Hippocampal formation (tissue), 2 donors: ENCODE data around the gene LYST.

Experiments
- DNase-seq, 2 donors: peaks; one replicate each; lab custom pipeline; 2025; lab: John Stamatoyannopoulos, UW

Gene LYST

DNA sequence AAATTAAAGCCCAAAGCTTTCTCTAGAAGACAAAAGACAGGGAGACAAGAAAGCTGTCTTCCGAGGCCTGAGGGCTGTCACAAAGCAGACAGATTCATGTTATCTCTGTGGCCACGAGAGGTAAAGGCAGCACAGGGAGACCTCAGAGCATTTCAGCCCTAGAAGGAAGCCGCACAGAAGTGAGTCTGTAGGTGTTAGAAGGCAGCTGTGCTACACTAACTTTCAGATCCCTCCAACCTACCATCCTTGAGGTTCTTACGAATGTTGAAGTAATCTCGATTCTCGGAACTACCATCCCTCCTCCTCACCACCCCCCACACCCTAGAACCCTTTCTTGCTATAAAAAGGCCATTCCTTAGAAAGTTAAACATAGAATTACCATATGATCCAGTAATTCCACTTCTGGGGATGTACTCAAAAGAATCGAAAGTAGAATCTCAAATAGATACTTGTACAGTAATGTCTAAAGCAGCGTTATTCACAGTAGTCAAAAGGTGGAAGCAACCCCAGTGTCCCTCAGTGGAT, 21.5 kb upstream of the LYST start:
- DNase-seq: no peak

DNA sequence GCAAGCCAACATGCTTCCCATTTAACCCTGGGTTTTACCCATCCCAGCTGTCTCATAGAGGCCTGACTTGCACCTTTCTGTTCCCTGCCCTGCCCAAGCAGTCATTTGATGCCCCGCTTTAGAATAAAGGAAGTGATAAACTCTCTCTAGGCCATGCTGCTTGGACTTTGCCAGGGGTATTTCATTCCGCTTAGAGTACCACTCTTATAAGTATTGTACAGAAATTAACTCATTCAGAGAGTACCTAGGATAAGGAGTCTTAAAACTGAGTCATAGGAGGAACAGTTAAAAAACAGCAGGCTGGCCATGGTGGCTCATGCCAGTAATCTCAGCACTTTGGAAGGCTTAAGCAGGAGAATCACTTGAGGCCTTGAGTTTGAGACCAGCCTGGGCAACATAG, 21.0 kb upstream of the LYST start:
- DNase-seq: no peak

DNA sequence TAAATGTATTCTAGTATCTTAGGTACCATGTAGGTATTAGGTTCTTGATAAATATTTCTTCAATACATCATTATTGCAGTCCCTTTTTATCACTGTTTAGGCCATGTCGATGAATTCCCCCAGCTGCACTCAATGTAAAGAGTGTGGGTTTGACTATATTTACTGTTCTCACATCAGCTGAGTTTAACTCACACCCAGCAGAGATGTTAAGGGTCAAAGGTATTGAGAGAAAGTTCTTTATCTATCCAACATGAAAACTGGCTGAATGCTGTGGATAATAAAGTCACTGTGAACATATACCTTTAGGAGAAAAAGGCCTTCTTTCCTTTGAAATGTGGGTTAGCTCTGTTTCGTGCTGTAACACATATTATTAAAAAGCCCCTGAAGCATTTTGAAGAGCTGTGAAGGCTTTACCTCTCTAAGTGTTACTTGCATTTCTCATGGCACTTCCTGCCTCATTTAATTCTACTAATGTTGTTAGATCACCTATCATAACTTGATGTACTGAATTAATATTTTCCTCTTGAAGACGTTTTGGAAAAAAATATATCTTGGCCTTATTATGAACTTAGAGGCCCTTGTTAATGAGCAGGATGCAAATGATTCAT, 19.1 kb upstream of the LYST start:
- no peak for DNase-seq

DNA sequence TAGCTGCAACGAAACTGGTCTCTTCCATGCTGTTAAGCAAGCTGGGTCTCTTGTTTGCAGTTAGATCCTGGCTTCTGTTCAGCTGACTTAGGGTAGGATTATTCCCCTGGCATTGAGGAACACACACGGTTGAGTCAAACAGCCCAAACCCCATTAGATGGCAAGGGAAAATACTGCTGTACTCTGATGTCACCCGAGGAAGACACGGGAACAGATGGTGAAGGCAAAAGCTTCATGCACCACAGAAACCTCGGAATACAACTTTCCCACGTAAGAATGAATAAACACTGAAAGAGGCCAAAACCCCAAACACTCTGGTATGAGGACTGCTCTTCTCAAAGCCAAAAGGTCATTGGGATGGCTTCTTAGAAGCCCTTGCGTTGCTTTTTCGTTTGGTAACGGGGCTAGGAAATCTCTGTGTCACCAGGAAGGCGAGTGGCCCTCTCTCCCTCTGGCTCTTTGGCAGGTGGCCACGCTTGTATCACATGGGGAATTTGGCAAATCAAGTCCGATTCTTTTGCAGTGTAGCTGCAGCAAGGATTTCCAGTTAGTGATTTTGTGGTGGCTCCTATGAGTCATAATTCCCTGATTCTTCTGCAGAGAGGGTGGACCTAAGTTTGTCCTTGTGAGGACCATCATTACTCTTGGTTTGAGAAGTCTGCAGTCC, 16.7 kb upstream of the LYST start:
- peak; percentile 38 to 62 for DNase-seq

DNA sequence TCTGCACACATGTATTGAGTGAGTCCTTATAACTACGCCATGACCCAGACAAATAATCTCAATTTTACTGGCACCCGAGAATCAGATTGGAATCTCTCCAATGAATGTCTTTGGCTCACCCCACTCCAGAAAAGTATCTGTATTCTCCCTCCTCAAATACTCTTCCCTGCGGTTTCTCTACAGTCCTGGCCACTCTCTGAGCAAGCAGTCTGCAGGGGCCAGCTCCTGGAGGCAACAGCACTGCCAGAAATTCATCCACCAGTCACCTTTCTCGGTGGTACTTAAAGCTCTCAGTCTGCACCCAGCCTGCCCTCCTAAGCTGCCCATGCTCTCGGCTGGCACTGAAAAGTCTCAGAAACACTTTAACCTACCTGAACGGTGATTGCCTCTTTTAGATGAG, 16.1 kb upstream of the LYST start:
- DNase-seq: no peak

DNA sequence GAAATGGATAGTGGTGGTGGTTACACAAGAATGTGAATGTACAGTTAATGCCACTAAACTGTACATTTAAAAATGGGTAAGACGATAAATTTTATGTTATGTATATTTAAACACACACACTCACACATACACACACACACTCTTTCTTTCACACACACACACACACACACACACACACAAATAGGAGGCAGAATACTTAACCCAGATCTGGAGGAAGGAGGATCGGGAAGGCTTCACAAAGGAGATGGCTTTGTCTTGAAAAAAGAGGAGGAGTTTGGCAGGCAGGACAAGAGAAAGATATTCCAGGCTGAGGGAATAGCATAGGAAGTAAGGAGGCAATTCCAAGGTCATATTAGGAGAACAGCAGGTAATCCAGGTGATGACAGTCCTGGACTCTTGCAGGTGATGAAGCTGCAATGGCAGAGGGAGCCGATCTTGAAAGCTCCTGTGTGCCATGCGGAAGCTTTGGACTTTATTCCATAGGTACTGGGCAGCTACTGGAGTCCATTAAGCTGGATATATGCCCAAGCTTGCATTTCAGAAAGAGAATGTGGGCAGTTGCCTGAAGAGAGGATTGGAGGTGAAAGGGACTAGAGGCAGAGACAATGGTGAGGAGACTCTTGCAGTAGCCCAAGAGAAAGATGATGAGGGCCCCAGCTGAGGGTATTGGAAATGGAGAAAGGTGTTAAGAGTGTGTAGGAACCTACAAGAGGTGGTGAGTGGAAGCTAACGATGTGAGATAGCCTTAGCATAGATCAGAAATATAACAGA, 15.4 kb upstream of the LYST start:
- no peak for DNase-seq

DNA sequence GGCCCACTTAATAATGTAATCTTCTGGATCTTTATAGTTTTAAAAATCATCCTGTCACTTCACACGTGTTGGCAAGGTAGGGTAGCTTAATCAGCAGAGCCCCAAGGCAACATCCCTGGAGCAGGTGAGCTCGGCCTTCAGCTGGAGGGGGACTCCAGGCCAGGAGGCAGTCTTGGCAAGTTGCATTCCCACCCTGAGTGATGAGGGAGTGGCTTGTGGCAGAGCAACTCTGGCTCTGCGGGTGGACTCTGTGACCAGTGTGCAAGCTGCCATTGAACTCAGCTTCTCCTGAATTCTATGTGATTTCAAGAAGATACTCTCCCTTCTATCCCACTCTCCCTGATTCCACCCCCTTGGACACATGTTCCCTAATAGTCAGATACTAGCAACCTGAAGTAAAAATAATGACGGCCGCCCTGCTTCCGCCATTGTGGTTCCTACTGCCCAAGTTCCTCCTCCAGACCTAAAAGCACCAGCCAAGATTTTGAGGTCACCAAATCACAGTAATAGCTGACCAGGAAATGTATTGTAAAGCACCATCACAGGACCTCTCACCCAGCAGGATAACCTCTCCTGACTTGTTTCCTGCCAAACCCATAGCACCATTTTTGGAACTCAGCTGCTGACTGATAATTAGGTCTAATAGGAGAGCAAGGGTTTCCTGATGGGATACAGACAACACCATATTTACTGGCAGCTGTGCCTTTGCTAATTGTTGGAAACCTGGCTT, 11.5 kb upstream of the LYST start:
- DNase-seq: no peak

DNA sequence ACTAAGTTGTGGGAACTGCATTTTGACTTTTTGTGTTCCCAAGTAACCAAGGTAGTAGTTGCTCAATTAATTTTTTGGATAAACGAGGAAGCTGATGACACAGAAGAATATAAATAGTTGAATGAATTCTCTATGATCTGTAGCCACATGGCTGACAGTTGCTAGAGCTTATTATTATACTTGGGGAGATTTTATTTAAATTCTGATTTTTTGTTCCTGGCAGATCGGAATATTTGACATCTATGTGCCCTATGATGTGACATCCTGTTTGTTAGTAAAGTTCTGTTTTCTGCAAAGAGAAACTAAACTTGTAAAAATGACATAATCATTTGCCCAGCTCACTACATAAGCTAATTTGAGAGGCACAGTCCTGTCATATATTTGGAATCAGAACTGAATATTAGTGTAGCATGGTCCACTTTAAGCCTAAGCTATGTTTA, 9.7 kb upstream of the LYST start:
- DNase-seq: no peak

DNA sequence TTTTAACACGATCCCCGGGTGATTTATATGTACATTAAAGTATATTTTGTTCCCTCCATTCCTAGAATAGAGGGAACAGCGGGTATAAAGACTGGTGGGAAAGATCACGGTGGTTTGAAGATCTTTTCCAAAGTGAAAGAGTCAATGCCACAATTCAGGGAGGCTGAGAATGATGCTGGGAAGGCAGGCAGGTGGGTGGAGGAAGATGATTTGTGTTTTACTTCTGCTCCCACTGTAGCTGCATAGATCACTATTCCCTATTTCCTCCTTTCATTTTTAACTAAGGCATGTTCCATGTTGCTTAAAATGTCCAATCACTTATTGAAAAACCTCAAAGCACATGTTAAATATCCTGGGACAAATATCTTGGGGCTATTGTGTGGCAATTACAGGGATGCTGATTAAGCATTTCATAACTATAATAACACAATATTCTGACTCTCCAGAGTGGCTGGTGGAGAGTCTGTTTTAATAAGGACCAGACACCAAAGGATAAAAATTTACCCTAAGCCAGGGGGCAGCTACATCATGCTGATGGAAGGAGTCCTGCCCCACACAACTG, 8.4 kb upstream of the LYST start:
- DNase-seq: no peak

DNA sequence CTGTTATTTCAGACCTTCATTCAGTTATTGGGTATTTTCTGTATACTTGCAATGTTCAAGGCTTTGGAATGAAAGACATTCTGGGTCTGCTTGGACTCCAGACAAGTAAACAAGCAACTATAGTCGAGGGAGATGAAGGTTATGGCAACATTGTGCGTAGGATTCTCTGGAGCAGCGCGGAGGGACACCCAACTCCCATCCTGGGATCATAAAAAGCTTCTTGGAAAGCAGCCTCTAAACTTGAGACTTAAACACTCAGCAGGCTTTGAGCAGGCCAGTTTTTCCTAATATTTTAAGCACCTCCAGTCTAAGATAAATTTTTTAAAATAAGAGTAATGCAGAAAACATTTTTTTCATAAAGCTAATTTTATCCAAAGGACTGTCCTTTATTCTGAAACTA, 7.6 kb upstream of the LYST start:
- no peak for DNase-seq

DNA sequence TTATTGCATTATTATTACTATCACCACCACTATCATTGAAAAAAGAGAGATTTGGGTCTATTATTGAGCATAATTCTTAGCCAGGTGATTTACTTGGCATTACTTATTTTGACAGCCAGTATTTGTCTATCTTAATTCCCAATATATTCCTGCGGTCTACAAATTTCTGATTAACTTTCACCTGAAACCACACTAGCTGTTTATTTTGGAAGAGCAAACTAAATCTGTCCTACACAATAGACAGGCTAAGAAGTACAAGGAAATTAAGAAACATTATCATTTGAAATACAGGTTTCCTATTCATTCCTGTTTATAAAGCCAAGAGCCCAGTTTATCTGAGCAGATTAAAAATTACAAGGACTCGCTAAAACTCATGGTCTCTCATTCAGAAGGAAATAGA, 6.9 kb upstream of the LYST start:
- DNase-seq: no peak

DNA sequence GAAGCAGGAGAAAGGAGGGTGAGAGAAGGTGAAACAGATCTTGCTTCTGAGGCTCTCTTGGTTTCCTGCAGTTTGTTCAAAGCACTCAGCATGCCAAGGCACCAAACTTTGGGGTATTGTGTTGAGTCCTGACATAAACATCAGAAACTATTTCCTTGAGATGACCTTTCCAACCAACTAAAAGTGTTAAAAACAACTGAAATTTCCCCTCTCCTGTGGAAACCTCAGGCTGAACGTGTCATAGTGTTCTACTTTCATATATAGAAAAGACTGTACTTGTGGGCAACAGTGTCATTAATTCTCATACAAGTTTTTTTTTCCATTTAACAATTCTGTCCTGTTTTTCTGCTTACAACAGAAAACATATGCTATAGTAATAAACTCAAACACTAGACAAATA, 6.3 kb upstream of the LYST start:
- DNase-seq: no peak

DNA sequence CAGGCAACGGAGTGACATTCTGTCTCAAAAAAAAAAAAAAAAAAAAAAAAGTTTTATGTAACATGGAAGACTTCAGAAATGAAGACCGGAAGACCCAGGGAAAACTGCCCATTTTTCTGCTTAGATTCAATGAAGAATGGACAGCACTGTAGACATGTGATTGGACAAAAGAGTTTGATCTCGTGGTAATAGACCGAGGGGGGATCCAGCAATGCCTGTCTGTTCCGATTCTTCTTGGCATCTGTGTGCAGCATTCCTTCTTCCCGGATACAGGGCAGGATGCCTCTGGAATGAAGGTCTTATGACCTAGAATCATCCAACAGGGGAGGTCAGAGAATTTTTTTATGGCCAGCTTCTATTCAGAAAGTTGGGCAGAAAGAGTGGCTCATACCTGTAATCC, 5.6 kb upstream of the LYST start:
- no peak for DNase-seq

DNA sequence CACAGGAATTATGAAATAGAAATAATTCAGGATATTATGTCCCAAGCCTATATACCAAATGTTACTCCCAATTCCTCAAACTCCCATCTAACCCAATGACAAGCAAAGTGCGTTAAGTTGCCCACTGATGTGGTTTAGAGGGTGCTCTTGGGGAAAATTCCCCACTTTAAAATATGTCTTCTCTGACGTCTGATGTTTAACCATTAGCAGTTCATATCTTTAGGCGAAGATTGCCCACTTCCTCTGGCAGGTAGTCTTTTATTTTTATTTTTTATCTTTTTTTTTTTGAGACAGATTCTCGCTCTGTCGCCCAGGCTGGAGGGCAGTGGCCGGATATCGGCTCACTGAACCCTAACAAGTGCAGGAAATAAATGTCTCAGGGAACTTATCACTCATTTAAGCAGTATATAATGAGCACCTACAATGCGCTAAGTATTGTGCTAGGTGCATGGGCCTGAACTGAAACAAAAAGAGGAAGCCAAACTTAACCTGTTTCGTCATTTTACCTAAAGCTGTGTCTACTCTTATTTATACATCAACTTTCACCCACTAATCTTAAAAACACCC, 1.3 kb upstream of the LYST start:
- DNase-seq: no peak

DNA sequence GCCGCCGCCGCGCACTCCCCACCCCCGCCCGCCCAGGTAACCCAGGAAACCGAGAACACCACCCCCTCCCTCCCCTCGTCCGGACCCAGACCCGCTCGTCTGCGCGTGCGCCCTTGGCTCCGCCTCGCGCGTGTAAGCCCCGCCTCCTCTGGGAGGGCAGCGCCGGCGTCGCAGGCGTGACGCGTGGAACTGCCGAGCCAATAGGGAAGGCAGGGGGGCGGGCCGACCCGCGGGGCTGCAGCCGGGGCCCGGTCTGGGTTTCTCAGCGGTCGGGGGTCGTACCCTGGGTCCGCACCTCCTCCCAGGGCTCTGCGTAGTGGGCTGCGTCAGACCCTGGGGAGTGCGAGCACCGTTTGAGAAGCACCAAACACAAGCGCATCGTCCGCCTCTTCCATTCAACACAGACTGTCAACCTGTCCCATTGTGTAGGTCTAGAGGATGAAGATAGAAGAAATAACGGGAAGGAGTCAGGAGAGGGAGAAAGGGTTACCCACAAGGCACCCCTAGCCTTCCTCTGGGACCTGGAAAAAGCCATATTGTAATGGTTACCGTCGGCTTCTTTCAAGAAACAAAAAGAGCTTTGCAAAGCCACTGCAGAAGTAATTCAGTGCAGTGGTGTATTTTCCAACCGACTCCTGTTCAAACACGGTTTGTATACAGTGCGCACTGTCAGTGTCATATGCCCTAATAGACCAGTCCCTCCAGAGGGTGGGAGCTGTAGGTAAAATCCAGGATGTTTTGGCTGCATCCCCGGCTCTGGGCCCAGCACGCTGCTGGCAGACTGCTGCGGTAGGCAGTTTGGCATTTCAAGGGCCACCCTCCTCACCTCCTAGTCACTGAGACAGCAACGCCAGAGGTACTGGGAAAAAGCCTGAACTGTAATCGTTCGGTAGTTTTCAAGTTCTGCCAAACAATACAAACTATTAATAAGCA, 473 bp upstream of the LYST start:
- DNase-seq: peak; percentile 92 to 96

DNA sequence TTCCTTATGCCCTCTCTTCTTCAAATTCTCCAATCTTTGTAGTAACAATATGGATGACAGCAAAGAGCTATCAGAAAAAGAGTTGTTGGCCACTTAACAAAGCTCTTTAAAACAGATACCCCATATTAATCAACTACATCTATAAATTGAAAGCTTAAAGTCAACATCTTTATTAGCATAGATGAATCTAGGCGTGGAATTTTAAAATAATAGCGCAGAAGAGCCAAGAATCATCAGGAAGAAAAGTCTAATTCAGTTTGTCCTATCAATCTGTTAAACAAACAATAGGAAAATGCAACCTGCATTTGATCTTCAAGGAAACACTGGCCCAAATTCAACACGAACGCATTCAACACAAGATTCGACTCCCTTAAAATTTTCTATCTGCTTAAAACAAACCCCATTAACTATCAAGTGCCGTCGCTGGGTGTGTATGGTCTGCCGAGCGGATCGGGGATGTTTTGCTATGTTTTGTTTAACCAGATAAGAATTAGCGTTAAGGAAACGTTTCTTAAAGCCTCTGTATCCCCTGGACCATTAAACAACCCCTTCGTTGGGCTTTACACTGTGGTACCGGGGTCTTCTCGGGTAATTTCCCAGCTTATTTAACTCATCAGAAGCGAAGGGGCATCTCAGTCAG, 1.0 kb downstream of the LYST start:
- DNase-seq: no peak

DNA sequence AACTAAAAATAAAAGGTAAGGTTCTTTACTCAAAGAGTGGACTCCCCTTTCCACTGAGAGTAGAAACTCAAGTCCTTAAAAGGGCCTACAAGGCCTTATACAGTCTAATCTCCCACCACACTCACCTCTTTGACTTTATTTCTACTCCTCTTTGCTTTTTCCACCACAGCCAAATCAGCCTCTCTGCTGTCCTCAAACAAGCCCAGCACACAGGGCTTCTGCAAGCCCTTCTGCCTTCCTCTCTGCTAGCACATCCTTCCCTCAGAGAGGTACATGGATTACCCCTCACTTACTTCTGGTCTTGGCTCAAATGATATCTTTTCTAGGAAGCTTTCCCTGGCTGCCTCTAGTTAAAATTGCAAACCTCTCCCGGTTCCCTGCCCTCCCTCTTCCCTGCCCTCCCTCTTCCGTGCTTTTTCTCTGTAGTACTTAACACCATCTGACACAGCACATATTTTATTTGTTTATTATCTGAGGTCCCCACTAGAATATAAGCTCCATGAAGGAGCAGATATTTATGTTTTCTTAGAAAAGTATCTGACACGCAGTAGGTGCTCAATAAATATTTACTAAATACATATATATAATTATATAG, 1.7 kb downstream of the LYST start:
- no peak for DNase-seq

DNA sequence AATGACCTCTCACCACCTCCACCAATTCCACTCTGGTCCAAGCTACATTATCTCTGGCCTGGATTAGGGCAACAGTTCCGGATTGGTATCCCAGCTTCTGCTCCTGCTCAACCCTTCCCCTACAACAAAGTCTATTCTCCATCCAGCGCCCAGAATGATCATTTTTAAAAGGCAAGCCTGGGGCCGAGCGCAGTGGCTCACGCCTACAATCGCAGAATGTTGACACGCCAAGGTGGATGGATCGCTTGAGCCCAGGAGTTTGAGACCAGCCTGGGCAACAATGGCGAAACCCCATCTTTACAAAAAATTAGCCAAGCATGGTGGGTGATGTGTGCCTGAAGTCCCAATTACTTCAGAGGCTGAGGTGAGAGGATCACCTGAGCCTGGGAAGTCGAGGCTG, 2.2 kb downstream of the LYST start:
- no peak for DNase-seq

DNA sequence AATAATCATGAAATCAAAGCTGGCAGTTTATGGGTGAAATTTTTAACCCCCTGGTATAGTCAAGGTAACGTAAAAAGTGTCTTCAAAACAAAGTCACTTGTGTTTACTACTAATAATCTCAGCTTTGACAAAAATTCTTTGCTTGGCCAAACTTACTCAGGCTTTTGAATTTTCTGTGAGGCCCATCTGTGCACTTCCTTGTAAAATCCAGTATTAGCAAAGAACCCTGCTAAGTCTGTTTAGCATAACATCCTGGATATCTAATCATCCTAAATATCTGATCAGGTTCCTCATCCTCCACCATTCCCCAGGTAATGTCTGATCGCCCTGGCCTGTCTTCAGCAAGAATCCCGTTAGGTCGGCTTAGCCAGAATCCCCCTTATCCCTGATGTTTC, 3.0 kb downstream of the LYST start:
- no peak for DNase-seq

DNA sequence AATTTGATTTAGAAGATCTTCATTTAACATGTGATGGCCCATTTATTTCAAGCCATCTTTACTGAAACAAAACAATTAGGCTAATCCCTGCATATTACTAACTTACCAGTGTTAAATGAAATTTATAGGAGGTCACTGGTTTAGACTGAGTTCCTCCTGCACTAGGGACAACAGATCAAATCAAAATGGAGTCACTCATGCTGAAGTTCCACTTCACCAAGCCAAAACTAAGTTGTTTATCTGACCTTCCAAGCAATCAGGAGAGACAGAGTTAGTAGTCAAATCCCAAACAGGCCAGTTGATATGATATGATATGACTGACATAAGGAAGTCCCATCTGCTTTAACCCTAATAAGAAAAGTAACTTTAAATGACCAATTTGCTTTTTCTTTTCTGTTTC, 4.8 kb downstream of the LYST start:
- DNase-seq: no peak
